ENCODE results near the gene CCDC175.

- TF ChIP-seq CTCF (IDR thresholded peaks at IDR 0.05; ENCODE audit: extremely low read depth in 1 of 2, insufficient read depth in 1 of 2, low read depth in 1 of 2, low read length in 2 of 2) (no peak), POLR2A (IDR thresholded peaks at IDR 0.05; ENCODE audit: low read depth, low read length) (no peak), JUN (IDR thresholded peaks at IDR 0.05; ENCODE audit: borderline replicate concordance, insufficient read depth, insufficient read length, low read depth) (no peak), POLR2AphosphoS5 (IDR thresholded peaks at IDR 0.05; ENCODE audit: insufficient read depth, low read depth, low read length) (no peak), EZH2 (IDR thresholded peaks at IDR 0.05; ENCODE audit: borderline replicate concordance, low read depth, low read length, severe bottlenecking) (no peak), MAX (IDR thresholded peaks at IDR 0.05; ENCODE audit: insufficient read depth, insufficient read length) (no peak), MYC (IDR thresholded peaks at IDR 0.05; ENCODE audit: low read depth, low read length) (no peak), FOS (IDR thresholded peaks at IDR 0.05; ENCODE audit: borderline replicate concordance, insufficient read depth, low read length) (no peak)
Measured at GRCh38 chr14:59465316-59466135, 111.1 kb downstream of the CCDC175 start, which contains the start of gene GPR135.

Data from endothelial cell of umbilical vein (primary cell).